Cardiac fibroblast (primary cell): ENCODE results near the gene TAS2R39.
"Not testable (repeated sequence)": the region's sequence is repeated elsewhere in the genome, so short reads cannot be mapped to it uniquely, and the experiment has no call there.

Experiments
- DNase-seq, 2 donors: peaks; one replicate each; pipeline versions ENCODE4 v3.0.0 to v3.0.0-alpha.2; 2010; ENCODE audit warnings: low read depth in 2 of 2
- H3K4me3 ChIP-seq, 2 donors: replicated peaks in 1 of 2; 1 replicate in 1 of 2; 2 replicates in 1 of 2; pipeline ENCODE4 v1.5.1; 2011; ENCODE audit warnings: low read depth in 2 of 2, low read length in 2 of 2, mild to moderate bottlenecking in 2 of 2, moderate library complexity in 1 of 2
- CTCF ChIP-seq: IDR thresholded peaks from one replicate; pipeline ENCODE4 v1.5.1; 2011; ENCODE audit warnings: low read depth, mild to moderate bottlenecking, low read length, inconsistent platforms

The TAS2R39 gene

GRCh38 chr7:143176128-143176527, 7.1 kb upstream of the TAS2R39 start:
- no peak overlapping the region for H3K4me3 ChIP-seq
- no peak for TF ChIP-seq CTCF
- DNase-seq: no peak

- no peak overlapping the region for H3K4me3 ChIP-seq
- TF ChIP-seq CTCF: no peak
- DNase-seq: no peak
These were observed 5.7 kb upstream of the TAS2R39 start for GRCh38 chr7:143177374-143178119.

- not testable (repeated sequence) for DNase-seq, H3K4me3 ChIP-seq
These were observed 2.4 kb upstream of the TAS2R39 start for GRCh38 chr7:143180771-143181170.

- no peak for DNase-seq
- TF ChIP-seq CTCF: no peak
- no peak overlapping the region for H3K4me3 ChIP-seq
These were observed 1.9 kb upstream of the TAS2R39 start for GRCh38 chr7:143181349-143181748.

GRCh38 chr7:143185551-143185950, 2.3 kb downstream of the TAS2R39 start:
- no peak for TF ChIP-seq CTCF
- no peak overlapping the region for H3K4me3 ChIP-seq
- DNase-seq: no peak

GRCh38 chr7:143188994-143189393, 5.8 kb downstream of the TAS2R39 start:
- no peak for TF ChIP-seq CTCF
- no peak overlapping the region for H3K4me3 ChIP-seq
- DNase-seq: no peak

GRCh38 chr7:143193880-143194279, 10.7 kb downstream of the TAS2R39 start:
- H3K4me3 ChIP-seq: no peak overlapping the region
- TF ChIP-seq CTCF: no peak
- no peak for DNase-seq
